Subcutaneous adipose tissue (tissue), 4 donors: ENCODE data around the gene PRKG1. TPM values are rescaled to one million over a fixed set of nuclear protein-coding genes. Genes with fewer than 3 reads are reported as not detected.

Experiments
- CTCF ChIP-seq: fragments of 450-650 bp; IDR thresholded peaks from one replicate; pipeline ENCODE4 v1.5.1; 2016; ENCODE audit warnings: low read depth, mild to moderate bottlenecking, control low read depth, antibody characterized with exemption, moderate library complexity
- total RNA-seq, 4 donors: library from RNA; depleted of rRNA; stranded (reverse); fragments of >200 nt; gene quantifications; one replicate each; pipeline ENCODE4 v1.1.0, GENCODE V29; 2016

PRKG1 gene
- total RNA-seq, 4 donors from 2014 or later = 7.6 to 17.2 (median 10.7) TPM

GRCh38 chr10:51759896-51760534 is 685.7 kb downstream of the PRKG1 start:
- TF ChIP-seq CTCF = no peak

GRCh38 chr10:51760864-51761640 is 686.8 kb downstream of the PRKG1 start:
- TF ChIP-seq CTCF = no peak

- no peak for TF ChIP-seq CTCF
Measured at GRCh38 chr10:51763746-51764145, 689.5 kb downstream of the PRKG1 start.

- TF ChIP-seq CTCF = no peak
Measured at GRCh38 chr10:51765284-51765971, 691.1 kb downstream of the PRKG1 start.

DNA sequence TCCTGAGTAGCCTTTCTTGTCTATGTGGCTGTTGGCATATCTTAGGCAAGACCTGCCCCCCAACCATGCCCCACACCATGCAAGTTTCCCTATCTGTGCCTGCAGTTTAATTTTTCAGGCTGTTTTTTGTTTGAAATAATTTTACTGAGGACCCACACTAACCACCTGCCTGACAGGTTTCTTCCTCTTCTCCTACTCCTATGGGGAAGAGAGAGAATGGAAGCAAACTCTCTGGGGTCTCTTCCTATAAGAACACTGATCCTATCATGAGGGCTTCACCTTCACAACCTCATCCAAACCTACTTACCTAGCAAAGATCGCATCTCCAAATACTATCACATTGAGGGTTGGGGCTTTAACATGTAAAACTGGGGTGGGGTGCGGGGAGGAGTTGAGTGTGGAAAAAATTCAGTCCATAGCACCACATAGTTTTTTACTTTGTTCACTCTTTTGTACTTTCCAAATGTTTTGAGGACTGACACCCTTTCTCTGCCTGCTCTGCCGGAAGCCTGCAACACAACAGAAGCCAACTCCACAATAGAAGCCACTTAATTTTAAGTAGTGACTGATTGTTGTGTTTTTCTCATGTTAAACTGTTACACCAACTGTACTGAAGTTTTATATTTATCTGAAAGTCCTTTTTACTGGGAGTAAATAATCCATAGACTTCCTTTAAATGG is 692.3 kb downstream of the PRKG1 start:
- no peak for TF ChIP-seq CTCF

DNA sequence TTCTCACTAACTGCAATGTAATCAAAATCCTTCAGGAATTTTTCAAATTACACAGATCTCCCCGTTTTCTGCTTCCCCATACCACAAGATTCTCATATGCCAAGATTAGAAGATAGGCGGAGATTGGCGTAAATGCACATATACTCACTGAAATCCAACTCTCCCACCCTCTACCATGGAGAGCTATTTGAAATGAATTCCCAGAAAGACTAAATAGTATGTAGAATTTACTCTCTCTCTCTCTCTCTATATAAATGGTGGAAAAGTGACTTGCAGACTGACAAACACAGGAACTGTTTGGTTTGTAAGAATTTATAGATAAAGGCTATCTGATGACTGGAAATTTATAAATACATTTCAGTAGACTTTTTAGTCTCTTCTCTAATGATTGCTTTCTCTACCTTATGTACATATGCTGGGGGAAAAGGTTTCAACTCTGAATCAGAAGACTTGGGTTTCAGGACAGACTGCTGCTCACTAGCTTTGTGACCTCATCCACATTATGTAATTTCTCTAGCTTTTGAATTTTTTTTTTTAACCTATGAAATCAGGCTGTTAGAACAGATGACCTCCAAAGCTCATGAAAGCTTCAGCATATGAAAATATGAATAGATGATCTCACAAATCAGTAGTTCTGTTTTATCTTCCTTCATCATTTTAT is 692.9 kb downstream of the PRKG1 start:
- no peak for TF ChIP-seq CTCF
